Endothelial cell of umbilical vein (primary cell): Measurements from ENCODE around the gene POU2F3. TPM values are rescaled to one million over a fixed set of nuclear protein-coding genes. Genes with fewer than 3 reads are reported as not detected.

Experiments used
- BruUV-seq: library from RNA; stranded (reverse); fragments of 400-500 nt; replicated peaks from 2 replicates; lab custom pipeline; 2021; lab: Mats Ljungman, UMichigan
- CTCF ChIA-PET: fragments of 300-600, 350-600 bp; sonication (Branson Sonifier 250); formaldehyde crosslinking; loops from one replicate; lab custom pipeline; 2021; ENCODE audit warnings: antibody characterized with exemption, inconsistent platforms; lab: Charles Lee
- POLR2A ChIA-PET: fragments of 300-600, 350-600 bp; sonication (Branson Sonifier 250); formaldehyde crosslinking; loops from one replicate; lab custom pipeline; 2021; ENCODE audit warnings: antibody characterized with exemption, inconsistent platforms; lab: Charles Lee
- DNase-seq: peaks from one replicate; pipeline ENCODE4 v3.0.0-alpha.2; 2011; ENCODE audit warnings: low read depth, low spot score
- FAIRE-seq: peaks from 2 replicates; lab custom pipeline; 2011; peaks lifted over from hg19 to GRCh38; lab: Jason Lieb, UNC
- H2AFZ ChIP-seq: 2 replicates; pipeline ENCODE4 v1.6.0; 2012; ENCODE audit warnings: low read depth, low read length, control low read depth, inconsistent platforms
- H3K27ac ChIP-seq: 2 replicates; pipeline ENCODE4 v1.5.1; 2011; ENCODE audit warnings: low read depth, mild to moderate bottlenecking, control low read depth, low read length, moderate library complexity; ENCODE audit not compliant: insufficient read depth
- H3K27me3 ChIP-seq, 2 experiments: 2 replicates each; pipeline versions ENCODE4 v1.6.0 to v1.6.1; 2011; ENCODE audit warnings: low read length in 2 of 2, mixed read lengths in 1 of 2; ENCODE audit not compliant: control insufficient read depth in 2 of 2, insufficient read depth in 2 of 2
- H3K36me3 ChIP-seq, 2 experiments: 2 replicates in 1 of 2; 3 replicates in 1 of 2; pipeline ENCODE4 v1.5.1; 2011; ENCODE audit warnings: low read length in 2 of 2, mild to moderate bottlenecking in 1 of 2, moderate library complexity in 1 of 2; ENCODE audit not compliant: control insufficient read depth in 2 of 2, insufficient read depth in 2 of 2; ENCODE audit errors: extremely low read depth in 1 of 2
- H3K4me1 ChIP-seq: 3 replicates; pipeline ENCODE4 v1.5.1; 2011; ENCODE audit warnings: mild to moderate bottlenecking, low read length; ENCODE audit not compliant: control insufficient read depth, insufficient read depth; ENCODE audit errors: extremely low read depth
- H3K4me2 ChIP-seq: 2 replicates; pipeline ENCODE4 v1.6.1; 2011; ENCODE audit warnings: low read length, control low read depth, mixed read lengths; ENCODE audit not compliant: insufficient read depth
- H3K4me3 ChIP-seq, 3 experiments: fragments of 200-600 bp in 1 of 3; sonication (generic), shearing (Covaris generic) in 1 of 3; replicated peaks in 1 of 3; 2 replicates each; pipeline ENCODE4 v1.5.1; 2011 to 2016; ENCODE audit warnings: control low read depth in 3 of 3, low read length in 3 of 3, mild to moderate bottlenecking in 2 of 3, inconsistent platforms in 1 of 3, low read depth in 1 of 3, moderate library complexity in 1 of 3; ENCODE audit not compliant: insufficient read depth in 1 of 3
- H3K79me2 ChIP-seq: 2 replicates; pipeline ENCODE4 v1.6.0; 2012; ENCODE audit warnings: low read length, inconsistent platforms; ENCODE audit not compliant: control insufficient read depth, insufficient read depth
- H3K9ac ChIP-seq: replicated peaks from 2 replicates; pipeline ENCODE3; 2011; ENCODE audit warnings: low read length, control low read depth; ENCODE audit not compliant: insufficient read depth; ENCODE audit errors: extremely low read depth
- H3K9me1 ChIP-seq: replicated peaks from 3 replicates; pipeline ENCODE4 v1.6.0; 2011; ENCODE audit warnings: mild to moderate bottlenecking, low read length; ENCODE audit not compliant: control insufficient read depth, insufficient read depth; ENCODE audit errors: extremely low read depth
- H3K9me3 ChIP-seq: replicated peaks from 2 replicates; pipeline ENCODE4 v1.5.1; 2012; ENCODE audit warnings: low read length, inconsistent platforms; ENCODE audit not compliant: control insufficient read depth, insufficient read depth
- H4K20me1 ChIP-seq: replicated peaks from 2 replicates; pipeline ENCODE3; 2011; ENCODE audit warnings: mild to moderate bottlenecking, low read length; ENCODE audit not compliant: control insufficient read depth, insufficient read depth; ENCODE audit errors: extremely low read depth
- CTCF ChIP-seq, 2 donors: IDR thresholded peaks; 1 replicate in 1 of 2; 2 replicates in 1 of 2; pipeline ENCODE4 v1.5.1; 2011; ENCODE audit warnings: low read length in 2 of 2, mild to moderate bottlenecking in 2 of 2, moderate library complexity in 2 of 2, control low read depth in 1 of 2, inconsistent platforms in 1 of 2, low read depth in 1 of 2; ENCODE audit not compliant: insufficient read depth in 1 of 2; ENCODE audit errors: extremely low read depth in 1 of 2
- EZH2 ChIP-seq: IDR thresholded peaks from 2 replicates; pipeline ENCODE4 v1.6.1; 2012; ENCODE audit warnings: borderline replicate concordance, low read depth, mild to moderate bottlenecking, moderate library complexity, low read length, inconsistent platforms; ENCODE audit not compliant: severe bottlenecking
- FOS ChIP-seq: IDR thresholded peaks from 2 replicates; pipeline ENCODE4 v1.6.1; 2011; ENCODE audit warnings: mild to moderate bottlenecking, low read length, moderate library complexity, borderline replicate concordance; ENCODE audit not compliant: insufficient read depth
- GATA2 ChIP-seq: IDR thresholded peaks from 2 replicates; pipeline ENCODE4 v1.7.0; 2011; ENCODE audit warnings: low read depth, mild to moderate bottlenecking, moderate library complexity, mixed read lengths, low read length; ENCODE audit not compliant: insufficient read length, insufficient read depth
- JUN ChIP-seq: IDR thresholded peaks from 2 replicates; pipeline ENCODE4 v1.6.1; 2011; ENCODE audit warnings: borderline replicate concordance, low read depth; ENCODE audit not compliant: insufficient read length, insufficient read depth
- MYC ChIP-seq: IDR thresholded peaks from one replicate; pipeline ENCODE4 v1.6.1; 2011; ENCODE audit warnings: mild to moderate bottlenecking, low read depth, low read length
- POLR2A ChIP-seq: IDR thresholded peaks from 2 replicates; pipeline ENCODE4 v1.6.1; 2012; ENCODE audit warnings: low read depth, mild to moderate bottlenecking, control low read depth, low read length
- POLR2AphosphoS5 ChIP-seq: IDR thresholded peaks from 2 replicates; pipeline ENCODE4 v1.6.1; 2012; ENCODE audit warnings: low read depth, mild to moderate bottlenecking, control low read depth, low read length, moderate library complexity; ENCODE audit not compliant: insufficient read depth
- dilution Hi-C: fragments of 300-500 bp; cut with MboI; formaldehyde crosslinking; loops from one replicate; pipeline ENCODE4 v1.15.0; 2019; ENCODE audit warnings: low sequenced_read_pairs; ENCODE audit not compliant: extremely low pct_ligation_motif_present
- intact Hi-C: fragments of 100-400 bp; cut with micrococcal nuclease; formaldehyde crosslinking; loops from one replicate; pipeline ENCODE4 v1.10.0; 2022
- polyA plus RNA-seq, 4 experiments: library from polyadenylated mRNA; depleted of rRNA in 3 of 4; stranded (reverse) in 3 of 4; unstranded in 1 of 4; fragments of >200 nt; gene quantifications; 2 replicates each; pipeline versions ENCODE4 v1.2.1 to v1.2.3, GENCODE V29; 2011 to 2012; ENCODE audit warnings: missing spikeins in 1 of 4
- total RNA-seq: library from RNA; stranded (reverse); gene quantifications from 2 replicates; pipeline ENCODE4 v1.2.3, GENCODE V29; 2021
- TF ChIP-seq, protein P1 (sequence below): IDR thresholded peaks from 2 replicates; pipeline ENCODE4 v1.6.1; 2011; ENCODE audit not compliant: insufficient read depth, insufficient read length

The POU2F3 gene
- total and polyA plus RNA-seq, 2 donors (not counting 3 experiments of a cell fraction or from before 2014, with no cell fraction given) = 0.06 TPM; not detected in 1

GRCh38 chr11:120284272-120284671, 44.3 kb downstream of the POU2F3 start:
- no peaks in the 10 kb centered on the region for H4K20me1 ChIP-seq
- H3K4me2 ChIP-seq = no peak overlapping the region
- H3K4me1 ChIP-seq = no peaks in the 10 kb centered on the region
- ChIA-PET POLR2A (no interaction called here), CTCF (no interaction called here)
- no peak overlapping the region for H3K9ac ChIP-seq
- no TSS peak for BruUV-seq
- TF ChIP-seq GATA2 = no peak
- TF ChIP-seq POLR2AphosphoS5 = no peak
- no peak for TF ChIP-seq EZH2
- no peak for TF ChIP-seq FOS
- TF ChIP-seq POLR2A = no peak
- no peak for TF ChIP-seq JUN
- TF ChIP-seq, protein P1, sequence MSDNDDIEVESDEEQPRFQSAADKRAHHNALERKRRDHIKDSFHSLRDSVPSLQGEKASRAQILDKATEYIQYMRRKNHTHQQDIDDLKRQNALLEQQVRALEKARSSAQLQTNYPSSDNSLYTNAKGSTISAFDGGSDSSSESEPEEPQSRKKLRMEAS = no peak
- TF ChIP-seq MYC = no peak
- no peak for TF ChIP-seq CTCF (IDR thresholded peaks at IDR 0.05; ENCODE audit: extremely low read depth in 1 of 2, insufficient read depth in 1 of 2, low read depth in 1 of 2, low read length in 2 of 2)
- peaks cover 3 to 9% of the 10 kb centered on the region in 2 experiments for H3K27me3 ChIP-seq
- dilution Hi-C loops = no loop called here
- H3K9me1 ChIP-seq = no peaks in the 10 kb centered on the region
- intact Hi-C loops = no loop called here
- H3K27ac ChIP-seq = no peak overlapping the region
- H3K36me3 ChIP-seq = no peaks in the 10 kb centered on the region
- H3K4me3 ChIP-seq = no peak overlapping the region
- no peak for FAIRE-seq
- no peaks in the 10 kb centered on the region for H3K79me2 ChIP-seq
- H2AFZ ChIP-seq = no peak overlapping the region
- no peaks in the 10 kb centered on the region for H3K9me3 ChIP-seq
- no peak for DNase-seq
